A549 (cell line): ENCODE data around the gene SSBP2.

Source experiments
- CBX8 ChIP-seq: fragments of 200-600 bp; sonication (generic); IDR thresholded peaks from 2 replicates; pipeline ENCODE4 v1.6.1; 2016
- CEBPB ChIP-seq, 2 experiments: fragments of >200 bp in 1 of 2; sonication (Bioruptor Twin) in 1 of 2; formaldehyde crosslinking in 1 of 2; IDR thresholded peaks; 2 replicates each; pipeline ENCODE4 v1.6.1; 2012 to 2016
- EHMT2 ChIP-seq: fragments of 200-600 bp; sonication (generic); IDR thresholded peaks from 2 replicates; pipeline ENCODE4 v1.6.1; 2016; ENCODE audit warnings: antibody characterized with exemption, low read depth, mild to moderate bottlenecking, moderate library complexity
- EP300 ChIP-seq, 2 experiments: fragments of >200 bp; sonication (Bioruptor Twin); formaldehyde crosslinking; IDR thresholded peaks; 2 replicates in 1 of 2; 3 replicates in 1 of 2; pipeline ENCODE4 v1.6.1; 2016 to 2017
- HOXB5 ChIP-seq: fragments of 250-450 bp; sonication (Bioruptor Pico); IDR thresholded peaks from 2 replicates; pipeline ENCODE4 v1.5.0; 2020; ENCODE audit warnings: mild to moderate bottlenecking, moderate library complexity
- MAZ ChIP-seq: fragments of 150-350 bp; IDR thresholded peaks from 2 replicates; pipeline ENCODE4 v1.6.1; 2014; ENCODE audit warnings: antibody characterized with exemption, low read depth, low read length, borderline replicate concordance
- POLR2A ChIP-seq: IDR thresholded peaks from 2 replicates; pipeline ENCODE4 v1.6.1; 2012; ENCODE audit warnings: mild to moderate bottlenecking, low read length
- RCOR1 ChIP-seq: fragments of 150-350 bp; IDR thresholded peaks from 2 replicates; pipeline ENCODE4 v1.6.1; 2014; ENCODE audit warnings: antibody characterized with exemption, low read length, low read depth
- RFX5 ChIP-seq: fragments of 450-650 bp; IDR thresholded peaks from 2 replicates; pipeline ENCODE4 v1.7.1; 2014; ENCODE audit warnings: antibody characterized with exemption, mild to moderate bottlenecking, moderate library complexity
- TFCP2L1 ChIP-seq: fragments of 250-450 bp; sonication (Bioruptor Pico); IDR thresholded peaks from 2 replicates; pipeline ENCODE4 v1.5.0; 2021; ENCODE audit warnings: mild to moderate bottlenecking
- TP53 ChIP-seq: fragments of 250-450 bp; sonication (Bioruptor Pico); IDR thresholded peaks from 2 replicates; pipeline ENCODE4 v1.5.0; 2021; ENCODE audit warnings: mild to moderate bottlenecking, moderate library complexity
- TF ChIP-seq, protein P1 (sequence below): fragments of >200 bp; sonication (Bioruptor Twin); formaldehyde crosslinking; IDR thresholded peaks from 3 replicates; pipeline ENCODE4 v1.5.1; 2016
- TF ChIP-seq, protein P2 (sequence below): IDR thresholded peaks from 2 replicates; pipeline ENCODE4 v1.6.1; 2012
- TF ChIP-seq, protein P3 (sequence below): IDR thresholded peaks from 2 replicates; pipeline ENCODE4 v1.6.1; 2012; ENCODE audit warnings: low read depth, borderline replicate concordance

DNA sequence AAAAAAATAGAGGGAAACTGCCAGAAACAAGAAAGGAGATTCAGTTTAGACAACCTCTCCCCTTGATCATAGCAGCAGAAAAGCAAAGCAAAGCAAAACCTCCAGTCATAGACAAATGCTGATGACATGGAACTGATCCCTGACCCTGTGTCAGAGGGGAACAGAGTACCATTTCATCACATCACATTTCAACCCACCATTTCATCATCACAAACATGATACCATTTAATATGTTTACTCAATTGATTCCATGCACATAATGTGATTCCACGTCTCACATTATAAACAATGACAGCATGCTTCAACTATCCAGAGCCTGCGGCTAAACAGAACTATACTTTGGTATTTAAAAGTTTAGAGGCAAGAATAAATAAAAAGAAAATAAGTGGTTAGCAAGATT lies 328.2 kb downstream of the SSBP2 start:
- no peak for TF ChIP-seq POLR2A
- TF ChIP-seq, protein P1, sequence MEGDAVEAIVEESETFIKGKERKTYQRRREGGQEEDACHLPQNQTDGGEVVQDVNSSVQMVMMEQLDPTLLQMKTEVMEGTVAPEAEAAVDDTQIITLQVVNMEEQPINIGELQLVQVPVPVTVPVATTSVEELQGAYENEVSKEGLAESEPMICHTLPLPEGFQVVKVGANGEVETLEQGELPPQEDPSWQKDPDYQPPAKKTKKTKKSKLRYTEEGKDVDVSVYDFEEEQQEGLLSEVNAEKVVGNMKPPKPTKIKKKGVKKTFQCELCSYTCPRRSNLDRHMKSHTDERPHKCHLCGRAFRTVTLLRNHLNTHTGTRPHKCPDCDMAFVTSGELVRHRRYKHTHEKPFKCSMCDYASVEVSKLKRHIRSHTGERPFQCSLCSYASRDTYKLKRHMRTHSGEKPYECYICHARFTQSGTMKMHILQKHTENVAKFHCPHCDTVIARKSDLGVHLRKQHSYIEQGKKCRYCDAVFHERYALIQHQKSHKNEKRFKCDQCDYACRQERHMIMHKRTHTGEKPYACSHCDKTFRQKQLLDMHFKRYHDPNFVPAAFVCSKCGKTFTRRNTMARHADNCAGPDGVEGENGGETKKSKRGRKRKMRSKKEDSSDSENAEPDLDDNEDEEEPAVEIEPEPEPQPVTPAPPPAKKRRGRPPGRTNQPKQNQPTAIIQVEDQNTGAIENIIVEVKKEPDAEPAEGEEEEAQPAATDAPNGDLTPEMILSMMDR: no peak
- TF ChIP-seq, protein P2, sequence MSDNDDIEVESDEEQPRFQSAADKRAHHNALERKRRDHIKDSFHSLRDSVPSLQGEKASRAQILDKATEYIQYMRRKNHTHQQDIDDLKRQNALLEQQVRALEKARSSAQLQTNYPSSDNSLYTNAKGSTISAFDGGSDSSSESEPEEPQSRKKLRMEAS: peak; percentile 41; the same call in 1 of the 2 replicates
- TF ChIP-seq EP300 (IDR thresholded peaks at IDR 0.05): peak; percentile 28 to 31; a peak in 1 of 5 replicates
- no peak for TF ChIP-seq TFCP2L1 (CRISPR knock-in tag)
- TF ChIP-seq, protein P3, sequence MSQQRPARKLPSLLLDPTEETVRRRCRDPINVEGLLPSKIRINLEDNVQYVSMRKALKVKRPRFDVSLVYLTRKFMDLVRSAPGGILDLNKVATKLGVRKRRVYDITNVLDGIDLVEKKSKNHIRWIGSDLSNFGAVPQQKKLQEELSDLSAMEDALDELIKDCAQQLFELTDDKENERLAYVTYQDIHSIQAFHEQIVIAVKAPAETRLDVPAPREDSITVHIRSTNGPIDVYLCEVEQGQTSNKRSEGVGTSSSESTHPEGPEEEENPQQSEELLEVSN: no peak
- no peak for TF ChIP-seq CBX8
- no peak for TF ChIP-seq RCOR1
- TF ChIP-seq CEBPB (IDR thresholded peaks at IDR 0.05): peak; percentile 75 to 87
- TF ChIP-seq EHMT2: no peak
- no peak for TF ChIP-seq RFX5
- TF ChIP-seq MAZ: no peak
- TF ChIP-seq TP53 (CRISPR knock-in tag): no peak
- TF ChIP-seq HOXB5 (CRISPR knock-in tag): no peak
